ENCODE measurements around the gene MFAP2. TPM values are rescaled to one million over a fixed set of nuclear protein-coding genes. Genes with fewer than 3 reads are reported as not detected.

The MFAP2 gene
- total and polyA plus RNA-seq, 2 experiments from 2014 or later = 129 to 255 TPM

DNA sequence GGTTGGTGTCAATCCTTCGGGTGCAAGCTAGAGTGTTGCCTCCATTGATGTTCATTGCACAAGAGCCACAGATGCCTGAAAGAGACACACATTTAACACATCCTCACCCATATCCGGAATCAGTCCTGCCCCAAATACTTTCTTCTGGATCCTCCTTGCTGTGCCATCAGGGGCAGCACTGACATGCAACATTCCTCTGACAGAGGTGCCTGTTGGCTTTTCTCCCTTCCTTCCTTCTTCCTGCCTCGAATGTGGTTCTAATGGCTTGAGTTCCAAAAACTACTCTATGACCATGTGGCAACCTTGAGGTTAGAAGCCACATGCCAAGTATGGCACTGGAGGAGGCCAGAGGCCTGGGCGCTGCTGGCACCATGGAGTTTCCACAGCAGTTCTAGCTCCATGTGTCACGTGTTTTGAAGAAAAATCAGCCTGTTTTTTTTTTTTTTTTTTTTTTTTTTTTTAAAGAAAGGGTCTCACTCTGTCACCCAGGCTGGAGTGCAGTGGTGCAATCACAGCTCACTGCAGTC lies 48.3 kb upstream of the MFAP2 start (continued):
- TF ChIP-seq, protein P1, sequence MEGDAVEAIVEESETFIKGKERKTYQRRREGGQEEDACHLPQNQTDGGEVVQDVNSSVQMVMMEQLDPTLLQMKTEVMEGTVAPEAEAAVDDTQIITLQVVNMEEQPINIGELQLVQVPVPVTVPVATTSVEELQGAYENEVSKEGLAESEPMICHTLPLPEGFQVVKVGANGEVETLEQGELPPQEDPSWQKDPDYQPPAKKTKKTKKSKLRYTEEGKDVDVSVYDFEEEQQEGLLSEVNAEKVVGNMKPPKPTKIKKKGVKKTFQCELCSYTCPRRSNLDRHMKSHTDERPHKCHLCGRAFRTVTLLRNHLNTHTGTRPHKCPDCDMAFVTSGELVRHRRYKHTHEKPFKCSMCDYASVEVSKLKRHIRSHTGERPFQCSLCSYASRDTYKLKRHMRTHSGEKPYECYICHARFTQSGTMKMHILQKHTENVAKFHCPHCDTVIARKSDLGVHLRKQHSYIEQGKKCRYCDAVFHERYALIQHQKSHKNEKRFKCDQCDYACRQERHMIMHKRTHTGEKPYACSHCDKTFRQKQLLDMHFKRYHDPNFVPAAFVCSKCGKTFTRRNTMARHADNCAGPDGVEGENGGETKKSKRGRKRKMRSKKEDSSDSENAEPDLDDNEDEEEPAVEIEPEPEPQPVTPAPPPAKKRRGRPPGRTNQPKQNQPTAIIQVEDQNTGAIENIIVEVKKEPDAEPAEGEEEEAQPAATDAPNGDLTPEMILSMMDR (conservative IDR thresholded peaks at IDR 0.05; ENCODE audit: low read depth in 2 of 2) = no peak
- TF ChIP-seq JUNB (IDR thresholded peaks at IDR 0.05; ENCODE audit: unreplicated experiment) = no peak
- no peak for TF ChIP-seq ZNF331 (CRISPR knock-in tag; IDR thresholded peaks at IDR 0.05; ENCODE audit: low read depth)
- no peak for TF ChIP-seq POLR2AphosphoS5 (IDR thresholded peaks at IDR 0.05; ENCODE audit: low read depth)
- no peak for TF ChIP-seq EZH2 (IDR thresholded peaks at IDR 0.05; ENCODE audit: low read depth, unreplicated experiment)

DNA sequence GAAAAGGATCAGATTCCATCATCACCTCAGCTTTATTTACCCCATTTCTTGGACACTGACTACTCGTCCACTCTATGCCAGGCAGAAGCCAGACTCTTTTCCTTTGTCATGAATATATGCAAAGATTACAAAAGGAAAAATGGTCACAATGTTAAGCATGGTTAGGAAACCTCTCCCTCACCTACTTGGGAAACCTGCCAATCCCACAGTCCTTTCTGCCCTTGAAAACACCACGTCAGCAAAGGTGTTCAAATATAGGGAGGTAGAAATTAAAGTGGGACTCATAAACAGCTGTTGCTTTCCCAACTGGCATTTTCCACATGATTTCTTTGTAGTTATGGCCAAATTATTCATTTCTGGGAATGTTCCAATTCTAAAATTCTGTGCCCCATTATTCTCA lies 47.5 kb upstream of the MFAP2 start:
- peaks cover 2% of the 10 kb centered on the region for H4K20me1 ChIP-seq (replicated peaks; ENCODE audit: insufficient read depth)
- H3K4me3 ChIP-seq = no peak overlapping the region
- Mint-ChIP-seq H3K4me3 (no peak overlapping the region), H3K27me3 (ENCODE audit: insufficient read depth, low read depth, poor library complexity) (no peaks in the 10 kb centered on the region), H3K36me3 (ENCODE audit: low read depth) (peaks cover 50% of the 10 kb centered on the region), H3K4me1 (no peaks in the 10 kb centered on the region), H3K9me3 (no peaks in the 10 kb centered on the region), H3K27ac (no peak overlapping the region)
- H2AFZ ChIP-seq = no peak overlapping the region
- no peaks in the 10 kb centered on the region for H3K9me2 ChIP-seq (ENCODE audit: insufficient read depth)
- H3K4me2 ChIP-seq = no peak overlapping the region
- H3K36me3 ChIP-seq (ENCODE audit: insufficient read depth) = peaks cover 43% of the 10 kb centered on the region
- no peaks in the 10 kb centered on the region for H3K27me3 ChIP-seq (ENCODE audit: insufficient read depth)
- H3K4me1 ChIP-seq (ENCODE audit: insufficient read depth) = no peaks in the 10 kb centered on the region
- ATAC-seq (no peak), DNase-seq (ENCODE audit: low spot score) (no peak)
- no peaks in the 10 kb centered on the region for H3K79me2 ChIP-seq (replicated peaks; ENCODE audit: insufficient read depth)
- no peak overlapping the region for H3K27ac ChIP-seq (ENCODE audit: low read depth)
- H3F3A ChIP-seq (replicated peaks; ENCODE audit: low read depth) = peaks cover 11% of the 10 kb centered on the region; the same call in 1 of the 2 replicates
- TF ChIP-seq, protein P2, sequence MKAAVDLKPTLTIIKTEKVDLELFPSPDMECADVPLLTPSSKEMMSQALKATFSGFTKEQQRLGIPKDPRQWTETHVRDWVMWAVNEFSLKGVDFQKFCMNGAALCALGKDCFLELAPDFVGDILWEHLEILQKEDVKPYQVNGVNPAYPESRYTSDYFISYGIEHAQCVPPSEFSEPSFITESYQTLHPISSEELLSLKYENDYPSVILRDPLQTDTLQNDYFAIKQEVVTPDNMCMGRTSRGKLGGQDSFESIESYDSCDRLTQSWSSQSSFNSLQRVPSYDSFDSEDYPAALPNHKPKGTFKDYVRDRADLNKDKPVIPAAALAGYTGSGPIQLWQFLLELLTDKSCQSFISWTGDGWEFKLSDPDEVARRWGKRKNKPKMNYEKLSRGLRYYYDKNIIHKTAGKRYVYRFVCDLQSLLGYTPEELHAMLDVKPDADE (IDR thresholded peaks at IDR 0.05) = no peak
- TF ChIP-seq, protein P3, sequence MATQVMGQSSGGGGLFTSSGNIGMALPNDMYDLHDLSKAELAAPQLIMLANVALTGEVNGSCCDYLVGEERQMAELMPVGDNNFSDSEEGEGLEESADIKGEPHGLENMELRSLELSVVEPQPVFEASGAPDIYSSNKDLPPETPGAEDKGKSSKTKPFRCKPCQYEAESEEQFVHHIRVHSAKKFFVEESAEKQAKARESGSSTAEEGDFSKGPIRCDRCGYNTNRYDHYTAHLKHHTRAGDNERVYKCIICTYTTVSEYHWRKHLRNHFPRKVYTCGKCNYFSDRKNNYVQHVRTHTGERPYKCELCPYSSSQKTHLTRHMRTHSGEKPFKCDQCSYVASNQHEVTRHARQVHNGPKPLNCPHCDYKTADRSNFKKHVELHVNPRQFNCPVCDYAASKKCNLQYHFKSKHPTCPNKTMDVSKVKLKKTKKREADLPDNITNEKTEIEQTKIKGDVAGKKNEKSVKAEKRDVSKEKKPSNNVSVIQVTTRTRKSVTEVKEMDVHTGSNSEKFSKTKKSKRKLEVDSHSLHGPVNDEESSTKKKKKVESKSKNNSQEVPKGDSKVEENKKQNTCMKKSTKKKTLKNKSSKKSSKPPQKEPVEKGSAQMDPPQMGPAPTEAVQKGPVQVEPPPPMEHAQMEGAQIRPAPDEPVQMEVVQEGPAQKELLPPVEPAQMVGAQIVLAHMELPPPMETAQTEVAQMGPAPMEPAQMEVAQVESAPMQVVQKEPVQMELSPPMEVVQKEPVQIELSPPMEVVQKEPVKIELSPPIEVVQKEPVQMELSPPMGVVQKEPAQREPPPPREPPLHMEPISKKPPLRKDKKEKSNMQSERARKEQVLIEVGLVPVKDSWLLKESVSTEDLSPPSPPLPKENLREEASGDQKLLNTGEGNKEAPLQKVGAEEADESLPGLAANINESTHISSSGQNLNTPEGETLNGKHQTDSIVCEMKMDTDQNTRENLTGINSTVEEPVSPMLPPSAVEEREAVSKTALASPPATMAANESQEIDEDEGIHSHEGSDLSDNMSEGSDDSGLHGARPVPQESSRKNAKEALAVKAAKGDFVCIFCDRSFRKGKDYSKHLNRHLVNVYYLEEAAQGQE (IDR thresholded peaks at IDR 0.05; ENCODE audit: unreplicated experiment) = no peak
